ENCODE measurements around the gene RHBDF1. TPM values are rescaled to one million over a fixed set of nuclear protein-coding genes. Genes with fewer than 3 reads are reported as not detected.
A peak's percentile ranks its signal among the peaks of the same experiment; 100 is the strongest.

Gene RHBDF1
- total RNA-seq, 4 donors from 2014 or later: 11.9 to 179 (median 33.8) TPM

GRCh38 chr16:105521-105920, 33.1 kb upstream of the RHBDF1 start:
- intact Hi-C loops (cut with DNase I; ENCODE audit: low total_unique reads): loop anchor here (5.0 kb wide), 1 partner anchor 77 kb away; the partner anchor contains the start of gene HBQ1

DNA sequence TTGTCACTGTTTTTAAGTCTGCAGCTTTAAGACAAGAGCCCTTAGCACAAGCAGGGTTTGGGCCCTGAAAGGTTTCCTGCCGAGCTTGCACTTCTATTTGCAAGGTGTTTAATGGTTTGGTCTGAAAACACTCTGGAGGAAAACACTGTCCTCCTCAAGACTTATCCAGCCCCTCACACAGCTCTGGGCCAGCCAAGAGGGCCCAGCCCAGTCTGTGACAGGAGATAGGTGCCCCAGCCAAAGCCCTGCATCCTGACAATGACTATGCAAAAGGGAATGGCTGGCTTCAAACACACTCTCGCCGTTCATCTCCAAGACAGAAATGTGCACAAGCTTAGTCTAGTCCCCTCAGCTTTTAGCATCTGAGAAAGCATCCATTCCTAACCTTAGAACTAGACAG, 32.5 kb upstream of the RHBDF1 start:
- 89% methylated on average over 3 of the region's 3 CpGs; no CpG with 5 or more reads in 1 of the 2 donors for WGBS, 2 donors (ENCODE audit: low coverage in 1 of 2)
- Histone ChIP-seq H3K4me1 (peaks cover 0 to 3% (median 0%) of the 10 kb centered on the region in 4 donors), H3K36me3 (no peaks in the 10 kb centered on the region), H3K27me3 (no peaks in the 10 kb centered on the region), H3K27ac (no peak overlapping the region), H3K4me3 (no peak overlapping the region), H3K9me3 (no peaks in the 10 kb centered on the region)
- no peak for DNase-seq
- intact Hi-C loops (cut with DNase I; ENCODE audit: low total_unique reads) (loop anchor here (5.0 kb wide), 1 partner anchor 77 kb away; the partner anchor contains the start of gene HBQ1), in situ Hi-C loops (cut with MboI; ENCODE audit: low pct_ligation_motif_present in 1 of 4, low pct_unique_long_range_greater_than_20kb in 1 of 4, low sequenced_read_pairs in 3 of 4) (loop anchor here in 1 of 4 donors (5.0 kb wide), 1 partner anchor 77 kb away; the partner anchor contains the start of gene HBQ1)
- no peak for TF ChIP-seq CTCF (IDR thresholded peaks at IDR 0.05)
- no peak for TF ChIP-seq EP300 (IDR thresholded peaks at IDR 0.05; ENCODE audit: low read depth)
- no peak for TF ChIP-seq POLR2AphosphoS5 (IDR thresholded peaks at IDR 0.05)
- TF ChIP-seq POLR2A (IDR thresholded peaks at IDR 0.05): no peak

More at GRCh38 chr16:105521-105920, 33.1 kb upstream of the RHBDF1 start:
- H3K36me3 ChIP-seq: no peaks in the 10 kb centered on the region
- in situ Hi-C loops (cut with MboI; ENCODE audit: low pct_ligation_motif_present in 1 of 4, low pct_unique_long_range_greater_than_20kb in 1 of 4, low sequenced_read_pairs in 3 of 4): loop anchor here in 1 of 4 donors (5.0 kb wide), 1 partner anchor 77 kb away; the partner anchor contains the start of gene HBQ1
- no peaks in the 10 kb centered on the region for H3K9me3 ChIP-seq
- no peak for TF ChIP-seq EP300 (IDR thresholded peaks at IDR 0.05; ENCODE audit: low read depth)
- TF ChIP-seq CTCF (IDR thresholded peaks at IDR 0.05): no peak
- TF ChIP-seq POLR2AphosphoS5 (IDR thresholded peaks at IDR 0.05): no peak
- TF ChIP-seq POLR2A (IDR thresholded peaks at IDR 0.05): no peak
- no peak for DNase-seq
- H3K27me3 ChIP-seq: no peaks in the 10 kb centered on the region
- no peak overlapping the region for H3K4me3 ChIP-seq
- peaks cover 0 to 3% (median 0%) of the 10 kb centered on the region in 4 donors for H3K4me1 ChIP-seq
- 96% methylated on average over 6 of the region's 6 CpGs; no CpG with 5 or more reads in 1 of the 2 donors for WGBS, 2 donors (ENCODE audit: low coverage in 1 of 2)
- H3K27ac ChIP-seq: no peak overlapping the region

GRCh38 chr16:104355-104754, 31.9 kb upstream of the RHBDF1 start:
- intact Hi-C loops (cut with DNase I; ENCODE audit: low total_unique reads): no loop called here
- no peak for DNase-seq
- no peak overlapping the region for H3K27ac ChIP-seq
- WGBS, 2 donors (ENCODE audit: low coverage in 1 of 2): 70 to 96% methylated on average over 2 to 5 of the region's 5 CpGs
- H3K4me3 ChIP-seq: no peak overlapping the region
- TF ChIP-seq POLR2AphosphoS5 (IDR thresholded peaks at IDR 0.05): no peak
- no peak for TF ChIP-seq CTCF (IDR thresholded peaks at IDR 0.05)
- TF ChIP-seq POLR2A (IDR thresholded peaks at IDR 0.05): no peak
- H3K4me1 ChIP-seq: peaks cover 0 to 3% (median 0%) of the 10 kb centered on the region in 4 donors
- H3K9me3 ChIP-seq: no peaks in the 10 kb centered on the region
- in situ Hi-C loops (cut with MboI; ENCODE audit: low pct_ligation_motif_present in 1 of 4, low pct_unique_long_range_greater_than_20kb in 1 of 4, low sequenced_read_pairs in 3 of 4): no loop called here
- H3K27me3 ChIP-seq: no peaks in the 10 kb centered on the region
- H3K36me3 ChIP-seq: no peaks in the 10 kb centered on the region

DNA sequence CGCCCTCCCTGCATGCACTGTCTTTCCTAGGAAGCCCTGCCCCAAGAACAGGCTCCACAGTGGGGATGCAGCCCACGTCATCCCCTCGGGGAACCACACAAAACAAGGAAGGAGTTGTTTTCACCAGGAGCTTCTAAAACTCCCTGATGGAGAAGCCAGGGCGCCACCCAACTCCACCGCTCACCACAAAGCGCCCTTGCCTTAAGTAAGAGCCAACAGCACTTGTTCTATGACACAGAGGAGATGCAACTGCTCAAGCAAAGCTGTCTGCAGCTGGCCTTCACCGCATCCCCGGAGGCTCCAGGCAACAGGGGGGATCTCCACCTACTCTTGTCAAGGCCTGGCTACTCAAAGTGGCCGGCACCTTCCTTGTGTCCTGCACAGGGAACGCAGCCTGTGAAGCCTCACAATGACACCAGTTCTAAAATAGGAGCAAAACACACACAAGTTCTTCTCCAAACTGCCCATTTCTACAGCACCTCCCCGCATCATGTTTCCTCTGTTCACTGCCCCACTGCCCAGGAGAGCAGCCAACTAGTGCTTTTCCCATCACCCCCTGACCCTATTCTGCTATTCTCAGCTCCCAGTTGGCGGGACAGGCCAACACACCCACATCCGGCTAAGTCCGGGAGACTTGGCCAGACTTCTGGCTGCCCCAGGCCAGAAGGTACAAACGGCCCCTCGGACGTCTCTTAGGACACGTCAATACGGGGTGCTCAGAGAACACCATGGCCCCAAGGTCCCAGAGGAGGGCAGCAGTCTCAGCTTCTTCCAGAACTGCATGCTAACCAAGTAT, 29.8 kb upstream of the RHBDF1 start:
- Histone ChIP-seq H3K4me1 (peaks cover 0 to 5% (median 0%) of the 10 kb centered on the region in 4 donors), H3K27me3 (no peaks in the 10 kb centered on the region), H3K4me3 (no peak overlapping the region), H3K9me3 (no peaks in the 10 kb centered on the region), H3K27ac (peak overlapping the region in 3 of 4 donors; percentile 18 to 48 (median 35)), H3K36me3 (no peaks in the 10 kb centered on the region)
- DNase-seq: no peak
- 85% methylated on average over 16 of the region's 19 CpGs; no CpG with 5 or more reads in 1 of the 2 donors for WGBS, 2 donors (ENCODE audit: low coverage in 1 of 2)
- in situ Hi-C loops (cut with MboI; ENCODE audit: low pct_ligation_motif_present in 1 of 4, low pct_unique_long_range_greater_than_20kb in 1 of 4, low sequenced_read_pairs in 3 of 4): no loop called here
- intact Hi-C loops (cut with DNase I; ENCODE audit: low total_unique reads): no loop called here
- no peak for TF ChIP-seq POLR2A (IDR thresholded peaks at IDR 0.05)
- TF ChIP-seq CTCF (IDR thresholded peaks at IDR 0.05): no peak
- no peak for TF ChIP-seq POLR2AphosphoS5 (IDR thresholded peaks at IDR 0.05)
- no peak for TF ChIP-seq EP300 (IDR thresholded peaks at IDR 0.05; ENCODE audit: low read depth)

Measured in transverse colon (tissue), 4 donors.